Measurements from ENCODE around the gene ARHGEF11. TPM values are rescaled to one million over a fixed set of nuclear protein-coding genes. Genes with fewer than 3 reads are reported as not detected.

Gene ARHGEF11
- total RNA-seq, 1 donor from 2014 or later: 52.7 TPM

DNA sequence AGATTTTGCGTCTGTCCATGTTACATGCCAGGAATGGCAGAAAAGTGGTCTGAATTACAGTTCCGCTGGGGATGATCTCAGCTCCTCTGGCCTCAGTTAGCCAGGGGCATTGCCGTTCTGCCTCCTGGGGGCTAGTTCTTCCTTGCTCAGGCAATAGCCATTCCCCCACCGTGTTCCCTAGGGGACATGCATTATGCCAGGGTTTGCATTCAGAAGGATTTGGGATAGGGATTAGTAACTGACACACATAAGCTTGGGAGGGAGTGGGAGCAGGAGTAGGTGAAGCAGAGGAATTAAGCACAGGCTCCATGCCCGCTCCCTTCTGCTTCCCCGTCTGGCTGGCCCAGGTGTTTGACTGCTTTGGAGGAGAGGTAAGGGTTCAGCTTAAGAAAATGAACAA is 112.4 kb downstream of the ARHGEF11 start:
- DNase-seq (ENCODE audit: low read depth, low spot score): no peak
- Mint-ChIP-seq H3K9me3 (no peaks in the 10 kb centered on the region), H3K4me1 (peaks cover 9% of the 10 kb centered on the region), H3K4me3 (no peak overlapping the region), H3K27me3 (ENCODE audit: low read depth) (peaks cover 42% of the 10 kb centered on the region), H3K36me3 (ENCODE audit: low read depth) (no peaks in the 10 kb centered on the region), H3K27ac (ENCODE audit: unreplicated experiment) (no peak overlapping the region)
- TF ChIP-seq, protein P1, sequence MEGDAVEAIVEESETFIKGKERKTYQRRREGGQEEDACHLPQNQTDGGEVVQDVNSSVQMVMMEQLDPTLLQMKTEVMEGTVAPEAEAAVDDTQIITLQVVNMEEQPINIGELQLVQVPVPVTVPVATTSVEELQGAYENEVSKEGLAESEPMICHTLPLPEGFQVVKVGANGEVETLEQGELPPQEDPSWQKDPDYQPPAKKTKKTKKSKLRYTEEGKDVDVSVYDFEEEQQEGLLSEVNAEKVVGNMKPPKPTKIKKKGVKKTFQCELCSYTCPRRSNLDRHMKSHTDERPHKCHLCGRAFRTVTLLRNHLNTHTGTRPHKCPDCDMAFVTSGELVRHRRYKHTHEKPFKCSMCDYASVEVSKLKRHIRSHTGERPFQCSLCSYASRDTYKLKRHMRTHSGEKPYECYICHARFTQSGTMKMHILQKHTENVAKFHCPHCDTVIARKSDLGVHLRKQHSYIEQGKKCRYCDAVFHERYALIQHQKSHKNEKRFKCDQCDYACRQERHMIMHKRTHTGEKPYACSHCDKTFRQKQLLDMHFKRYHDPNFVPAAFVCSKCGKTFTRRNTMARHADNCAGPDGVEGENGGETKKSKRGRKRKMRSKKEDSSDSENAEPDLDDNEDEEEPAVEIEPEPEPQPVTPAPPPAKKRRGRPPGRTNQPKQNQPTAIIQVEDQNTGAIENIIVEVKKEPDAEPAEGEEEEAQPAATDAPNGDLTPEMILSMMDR (conservative IDR thresholded peaks at IDR 0.05): no peak

DNA sequence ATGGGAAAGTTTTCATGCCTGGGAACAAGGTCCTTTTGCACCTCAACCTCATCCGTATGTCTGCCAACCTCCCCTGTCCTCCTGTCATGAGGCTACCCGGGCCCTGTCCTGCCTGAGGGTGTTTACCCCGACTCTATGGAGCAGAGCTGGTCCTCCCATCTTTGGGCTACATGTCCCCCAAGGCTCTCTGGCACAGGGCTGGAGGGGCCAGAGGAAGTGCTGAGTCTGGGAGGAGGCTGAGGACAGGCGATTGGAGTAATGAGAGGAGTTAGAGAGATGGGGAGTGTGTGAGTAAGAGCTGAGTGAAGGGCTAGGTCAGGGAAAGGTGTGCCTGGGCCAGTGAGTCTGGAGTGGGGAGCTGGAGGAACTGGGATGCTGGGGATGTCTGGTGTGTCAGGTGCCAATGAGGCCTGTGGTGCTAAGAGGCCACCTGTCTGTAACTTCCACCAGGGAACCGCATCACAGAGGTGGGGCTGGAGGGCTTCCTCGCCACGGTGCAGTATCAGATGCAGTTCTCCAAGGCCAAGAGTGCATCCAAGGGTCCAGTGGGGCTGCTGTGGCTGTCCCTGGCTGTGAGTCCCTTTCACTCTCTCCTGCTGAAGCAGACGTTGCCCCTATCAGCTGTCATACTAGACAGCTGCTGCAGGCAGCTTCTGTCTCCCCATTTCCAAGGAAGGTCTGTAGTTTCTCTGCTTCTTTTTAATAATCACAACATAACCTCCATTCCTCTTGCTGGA is 113.4 kb downstream of the ARHGEF11 start:
- H3K36me3 Mint-ChIP-seq (ENCODE audit: low read depth): peaks cover 2% of the 10 kb centered on the region

DNA sequence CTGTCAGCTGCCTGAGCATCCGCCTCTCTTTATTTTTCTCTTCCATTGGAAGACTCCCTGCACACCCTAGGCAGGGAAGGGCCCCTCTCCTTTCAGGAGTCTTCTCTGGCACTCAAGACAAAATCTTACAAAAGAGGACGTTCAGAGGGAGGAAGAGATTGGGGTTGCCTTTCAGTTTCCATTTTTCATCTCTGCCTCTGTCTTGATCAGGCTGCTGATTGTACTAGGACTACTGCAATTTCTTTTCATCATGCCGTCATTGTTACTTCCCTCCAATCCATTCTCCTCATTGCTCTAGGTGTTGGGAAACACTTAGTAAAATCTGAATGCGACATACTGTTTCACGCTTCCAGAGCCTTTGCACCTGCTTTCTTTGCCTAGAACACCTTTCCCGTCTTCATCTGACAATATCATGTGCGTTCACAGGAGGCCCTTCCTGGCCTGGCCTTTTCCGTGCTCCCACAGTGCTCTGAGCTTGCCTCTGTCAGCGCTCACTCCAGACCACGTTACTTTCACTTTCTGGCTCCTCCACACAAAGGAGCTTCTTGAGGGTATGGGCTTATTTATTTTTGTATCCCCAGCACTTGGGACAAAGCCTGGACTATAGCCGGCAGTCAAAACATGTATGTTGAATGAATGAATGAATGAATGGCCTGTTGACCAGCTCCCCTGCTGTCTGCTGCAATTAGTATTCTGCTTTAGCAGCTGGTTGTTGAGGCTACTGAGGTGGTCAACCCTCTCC is 114.2 kb downstream of the ARHGEF11 start:
- DNase-seq (ENCODE audit: low read depth, low spot score): no peak
- Mint-ChIP-seq H3K4me1 (peaks cover 18% of the 10 kb centered on the region), H3K4me3 (peak overlapping the region; percentile 31), H3K36me3 (ENCODE audit: low read depth) (peaks cover 2% of the 10 kb centered on the region), H3K9me3 (no peaks in the 10 kb centered on the region), H3K27me3 (ENCODE audit: low read depth) (peaks cover 59% of the 10 kb centered on the region), H3K27ac (ENCODE audit: unreplicated experiment) (no peak overlapping the region)
- TF ChIP-seq, protein P1 (conservative IDR thresholded peaks at IDR 0.05): no peak

More for the DNA sequence above, 113.4 kb downstream of the ARHGEF11 start:
- no peaks in the 10 kb centered on the region for H3K9me3 Mint-ChIP-seq
- no peak overlapping the region for H3K27ac Mint-ChIP-seq (ENCODE audit: unreplicated experiment)
- DNase-seq (ENCODE audit: low read depth, low spot score): no peak
- peaks cover 51% of the 10 kb centered on the region for H3K27me3 Mint-ChIP-seq (ENCODE audit: low read depth)
- no peak overlapping the region for H3K4me3 Mint-ChIP-seq
- TF ChIP-seq, protein P1 (conservative IDR thresholded peaks at IDR 0.05): no peak
- peaks cover 16% of the 10 kb centered on the region for H3K4me1 Mint-ChIP-seq

DNA sequence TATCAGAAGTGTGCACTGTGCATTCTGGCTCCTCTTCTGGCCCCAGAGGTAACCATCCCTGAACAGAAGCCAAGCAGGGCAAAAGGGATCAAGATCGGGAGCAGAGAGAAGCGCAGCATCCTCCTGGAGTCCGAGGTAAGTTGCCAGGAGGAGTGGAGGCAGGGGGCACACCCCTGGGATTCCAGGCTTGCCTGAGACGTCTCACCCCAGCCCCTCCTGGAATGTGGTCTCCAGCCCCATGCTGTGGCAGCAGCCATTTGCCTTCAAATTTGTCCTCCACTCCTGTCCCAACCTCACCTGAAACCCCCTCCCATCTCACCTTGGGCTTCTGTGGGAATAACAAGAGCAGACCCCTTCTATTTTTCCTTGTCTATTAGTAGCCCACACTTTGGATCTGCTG is 115.1 kb downstream of the ARHGEF11 start:
- Mint-ChIP-seq H3K27ac (ENCODE audit: unreplicated experiment) (no peak overlapping the region), H3K9me3 (no peaks in the 10 kb centered on the region), H3K4me3 (peak overlapping the region; percentile 76), H3K36me3 (ENCODE audit: low read depth) (peaks cover 2% of the 10 kb centered on the region), H3K27me3 (ENCODE audit: low read depth) (peaks cover 68% of the 10 kb centered on the region), H3K4me1 (peaks cover 18% of the 10 kb centered on the region)
- TF ChIP-seq, protein P1 (conservative IDR thresholded peaks at IDR 0.05): no peak
- DNase-seq (ENCODE audit: low read depth, low spot score): no peak

DNA sequence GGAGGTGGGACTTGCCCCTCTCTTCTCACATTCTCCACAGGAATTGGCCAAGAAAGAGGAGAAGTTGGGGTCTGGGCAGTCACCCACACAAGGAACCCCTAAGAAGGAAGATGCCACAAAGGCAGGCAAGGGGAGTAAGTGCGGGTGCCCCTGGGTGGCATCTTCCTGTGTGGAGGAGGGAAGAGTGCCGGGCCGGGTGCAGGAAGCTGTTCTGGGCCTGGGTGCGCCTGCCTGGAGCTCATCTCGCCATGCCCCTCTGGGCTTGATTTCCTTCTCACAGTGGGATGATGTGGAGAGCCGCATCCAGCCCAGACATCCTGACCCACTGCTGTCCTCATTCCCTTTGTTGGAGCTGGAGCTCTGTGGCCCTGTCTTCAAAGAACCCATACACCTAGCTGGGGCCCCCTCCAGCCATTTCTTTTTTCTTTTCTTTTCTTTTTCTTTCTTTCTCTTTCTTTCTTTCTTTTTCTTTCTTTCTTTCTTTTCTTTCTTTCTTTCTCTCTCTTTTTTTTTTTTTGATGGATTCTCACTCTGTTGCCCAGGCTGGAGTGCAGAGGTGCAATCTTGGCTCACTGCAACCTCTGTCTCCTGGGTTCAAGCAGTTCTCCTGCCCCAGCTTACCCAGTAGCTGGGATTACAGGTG is 115.8 kb downstream of the ARHGEF11 start:
- TF ChIP-seq, protein P1 (conservative IDR thresholded peaks at IDR 0.05): no peak
- Mint-ChIP-seq H3K36me3 (ENCODE audit: low read depth) (peaks cover 2% of the 10 kb centered on the region), H3K4me3 (no peak overlapping the region), H3K27ac (ENCODE audit: unreplicated experiment) (no peak overlapping the region), H3K4me1 (peaks cover 18% of the 10 kb centered on the region), H3K9me3 (no peaks in the 10 kb centered on the region), H3K27me3 (ENCODE audit: low read depth) (peaks cover 76% of the 10 kb centered on the region)
- DNase-seq (ENCODE audit: low read depth, low spot score): no peak
